Activated naive CD8-positive, alpha-beta T cell treated with anti-CD3 and anti-CD28 coated beads, Interleukin-2, amount 50 U/mL, for 24 hours (primary cell): Measurements from ENCODE around the gene KIF2C.
"Not testable (repeated sequence)": the region's sequence is repeated elsewhere in the genome, so short reads cannot be mapped to it uniquely, and the experiment has no call there.

Experiments
- ATAC-seq: fragments of 150-1000 bp; cut with Tn5 transposase; one replicate; pipeline ENCODE4 v1.10.0; 2021
- DNase-seq: peaks from one replicate; pipeline ENCODE4 v3.0.0; 2021
- H3K27ac Mint-ChIP-seq: one replicate; pipeline ENCODE4 v1.8.0; 2021; ENCODE audit warnings: mild to moderate bottlenecking, mixed read lengths
- H3K27me3 Mint-ChIP-seq: one replicate; pipeline ENCODE4 v1.8.0; 2021; ENCODE audit warnings: mixed read lengths
- H3K36me3 Mint-ChIP-seq: one replicate; pipeline ENCODE4 v1.8.0; 2021; ENCODE audit warnings: low read depth, mixed read lengths
- H3K4me1 Mint-ChIP-seq: one replicate; pipeline ENCODE4 v1.8.0; 2021; ENCODE audit warnings: mixed read lengths
- H3K4me3 Mint-ChIP-seq: one replicate; pipeline ENCODE4 v1.8.0; 2021; ENCODE audit warnings: mild to moderate bottlenecking, moderate library complexity, mixed read lengths
- H3K9me3 Mint-ChIP-seq: one replicate; pipeline ENCODE4 v1.8.0; 2021; ENCODE audit warnings: mixed read lengths

KIF2C gene

DNA sequence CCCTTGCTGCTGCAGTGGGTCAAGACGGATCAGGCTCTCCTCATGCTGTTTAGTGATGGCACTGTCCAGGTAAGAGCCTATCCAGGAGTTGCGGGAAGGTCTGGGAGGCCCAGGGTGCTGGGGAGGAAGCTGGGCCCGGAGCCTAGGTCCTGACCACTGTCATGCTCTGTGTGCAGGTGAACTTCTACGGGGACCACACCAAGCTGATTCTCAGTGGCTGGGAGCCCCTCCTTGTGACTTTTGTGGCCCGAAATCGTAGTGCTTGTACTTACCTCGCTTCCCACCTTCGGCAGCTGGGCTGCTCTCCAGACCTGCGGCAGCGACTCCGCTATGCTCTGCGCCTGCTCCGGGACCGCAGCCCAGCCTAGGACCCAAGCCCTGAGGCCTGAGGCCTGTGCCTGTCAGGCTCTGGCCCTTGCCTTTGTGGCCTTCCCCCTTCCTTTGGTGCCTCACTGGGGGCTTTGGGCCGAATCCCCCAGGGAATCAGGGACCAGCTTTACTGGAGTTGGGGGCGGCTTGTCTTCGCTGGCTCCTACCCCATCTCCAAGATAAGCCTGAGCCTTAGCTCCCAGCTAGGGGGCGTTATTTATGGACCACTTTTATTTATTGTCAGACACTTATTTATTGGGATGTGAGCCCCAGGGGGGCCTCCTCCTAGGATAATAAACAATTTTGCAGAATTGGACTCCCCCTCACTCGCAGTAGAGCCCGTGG lies 65.8 kb downstream of the KIF2C start:
- Mint-ChIP-seq H3K4me1 (peaks cover 83% of the 10 kb centered on the region), H3K36me3 (peaks cover 52% of the 10 kb centered on the region), H3K27me3 (no peaks in the 10 kb centered on the region), H3K27ac (peak overlapping the region; percentile 93), H3K4me3 (peak overlapping the region; percentile 94), H3K9me3 (no peaks in the 10 kb centered on the region)
- DNase-seq (no peak), ATAC-seq (no peak)

DNA sequence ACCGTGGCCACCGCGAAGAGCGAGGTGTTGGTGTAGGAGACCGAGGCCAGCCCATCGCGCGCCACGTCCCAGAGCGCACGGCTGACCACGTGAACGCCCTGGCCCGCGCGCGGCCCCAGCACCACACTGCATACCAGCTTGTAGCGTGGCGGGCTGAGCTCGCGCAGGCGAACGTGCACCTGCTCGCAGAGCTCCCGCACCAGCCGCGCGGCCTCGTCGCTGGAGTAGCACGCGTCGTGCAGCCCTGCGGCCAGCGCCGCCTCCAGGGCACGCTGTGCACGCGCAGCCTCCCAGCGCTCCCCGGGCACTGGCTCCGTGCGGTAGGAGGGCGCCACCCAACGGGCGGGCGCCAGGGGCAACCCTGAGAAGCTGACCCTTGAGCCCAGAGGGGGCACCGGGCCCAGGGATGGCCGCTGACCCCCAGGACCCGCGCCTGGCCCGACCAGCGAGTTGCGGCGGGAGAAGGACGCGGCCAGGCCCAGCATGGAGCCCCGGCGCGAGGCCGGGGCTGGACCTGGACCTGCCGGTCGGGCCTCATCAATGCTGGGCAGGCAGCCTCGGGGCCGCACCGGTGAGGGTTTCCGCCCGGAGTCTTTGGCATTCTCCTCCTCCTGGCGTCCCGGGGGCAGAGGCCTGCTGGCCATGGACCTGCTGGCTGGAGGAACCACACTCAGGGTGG lies 66.5 kb downstream of the KIF2C start:
- H3K27ac Mint-ChIP-seq: peak overlapping the region; percentile 100
- H3K36me3 Mint-ChIP-seq: peaks cover 50% of the 10 kb centered on the region
- no peaks in the 10 kb centered on the region for H3K27me3 Mint-ChIP-seq
- peaks cover 87% of the 10 kb centered on the region for H3K4me1 Mint-ChIP-seq
- ATAC-seq (no peak), DNase-seq (no peak)
- H3K9me3 Mint-ChIP-seq: no peaks in the 10 kb centered on the region
- H3K4me3 Mint-ChIP-seq: peak overlapping the region; percentile 82

DNA sequence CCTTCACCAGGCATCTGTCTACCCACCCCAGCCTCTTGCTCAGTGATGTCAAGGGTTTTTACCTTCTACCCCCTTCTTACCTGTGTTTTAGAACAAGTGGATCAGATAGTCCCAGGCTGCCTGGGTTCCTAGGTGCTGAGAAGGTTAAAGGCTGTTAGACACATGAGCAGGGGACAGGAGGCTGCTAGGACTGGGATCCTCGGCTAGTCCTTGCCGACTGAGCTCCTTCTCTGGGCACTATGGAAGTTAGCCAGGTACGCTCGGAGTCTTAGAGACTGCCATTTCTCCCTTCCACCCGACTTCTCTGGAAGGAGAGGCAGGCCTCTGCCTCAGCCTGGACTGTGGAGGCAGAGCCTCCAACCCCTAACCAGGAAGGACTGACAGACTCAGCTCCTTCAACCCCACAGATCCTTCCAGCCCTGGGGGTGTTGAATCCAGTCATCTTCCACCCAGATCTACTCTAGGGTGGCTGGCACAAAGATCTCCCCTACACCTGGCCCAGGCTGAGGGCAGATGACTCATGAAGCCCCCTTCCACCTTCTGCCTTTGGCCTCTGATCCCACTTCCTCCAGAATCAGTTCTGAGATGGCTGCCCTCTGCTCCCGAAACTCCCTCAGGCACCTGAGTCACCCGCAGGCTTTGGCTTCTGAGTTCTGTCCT lies 67.2 kb downstream of the KIF2C start, which contains the start of gene DYNLT4:
TSS of gene DYNLT4 (minus strand) at position 648 of the 660 bp plus-strand sequence. CDS start 683 bp downstream, outside the sequence.
- Mint-ChIP-seq H3K36me3 (peaks cover 52% of the 10 kb centered on the region), H3K27me3 (no peaks in the 10 kb centered on the region), H3K4me1 (peaks cover 92% of the 10 kb centered on the region), H3K27ac (peak within 1 kb of the TSS; percentile 100), H3K9me3 (no peaks in the 10 kb centered on the region), H3K4me3 (peak within 1 kb of the TSS; percentile 82)
- DNase-seq (no peak), ATAC-seq (peak; percentile 12)

DNA sequence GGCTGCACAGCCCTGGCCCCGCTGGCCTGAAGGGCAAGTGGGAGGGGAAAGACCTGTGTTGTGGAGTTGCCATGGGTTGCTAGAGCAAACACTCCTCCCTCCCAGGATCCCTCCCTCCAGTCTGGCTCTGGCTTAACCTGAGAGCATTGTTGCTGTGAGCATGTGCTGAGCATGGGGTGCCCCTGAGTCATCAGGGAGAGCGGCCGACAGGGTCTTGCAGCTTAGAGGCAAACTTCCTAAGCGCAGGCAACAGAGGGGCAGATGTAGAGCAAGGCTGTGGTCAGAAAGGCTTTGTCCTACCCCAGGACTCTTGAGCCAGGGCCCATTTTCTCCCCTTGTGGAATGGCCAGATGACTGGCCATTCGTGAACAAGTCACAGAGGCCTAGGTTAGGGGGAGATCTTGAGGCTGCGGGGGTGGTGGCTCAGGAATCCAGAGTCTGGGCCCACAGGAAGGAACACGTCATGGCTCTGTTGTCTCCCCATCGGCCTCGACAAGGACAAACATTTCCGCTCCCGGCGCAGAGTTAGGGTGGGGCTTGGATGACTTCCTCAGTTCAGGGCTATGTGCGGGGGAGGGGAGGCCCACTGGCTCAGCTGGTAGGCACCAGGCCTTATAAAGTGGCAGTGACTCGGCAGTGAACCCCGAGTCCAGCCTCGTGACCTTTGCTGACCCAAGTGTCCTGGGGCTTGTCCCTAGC lies 67.9 kb downstream of the KIF2C start:
- Mint-ChIP-seq H3K27ac (peak overlapping the region; percentile 100), H3K36me3 (peaks cover 45% of the 10 kb centered on the region)
- DNase-seq: peak; percentile 92

DNA sequence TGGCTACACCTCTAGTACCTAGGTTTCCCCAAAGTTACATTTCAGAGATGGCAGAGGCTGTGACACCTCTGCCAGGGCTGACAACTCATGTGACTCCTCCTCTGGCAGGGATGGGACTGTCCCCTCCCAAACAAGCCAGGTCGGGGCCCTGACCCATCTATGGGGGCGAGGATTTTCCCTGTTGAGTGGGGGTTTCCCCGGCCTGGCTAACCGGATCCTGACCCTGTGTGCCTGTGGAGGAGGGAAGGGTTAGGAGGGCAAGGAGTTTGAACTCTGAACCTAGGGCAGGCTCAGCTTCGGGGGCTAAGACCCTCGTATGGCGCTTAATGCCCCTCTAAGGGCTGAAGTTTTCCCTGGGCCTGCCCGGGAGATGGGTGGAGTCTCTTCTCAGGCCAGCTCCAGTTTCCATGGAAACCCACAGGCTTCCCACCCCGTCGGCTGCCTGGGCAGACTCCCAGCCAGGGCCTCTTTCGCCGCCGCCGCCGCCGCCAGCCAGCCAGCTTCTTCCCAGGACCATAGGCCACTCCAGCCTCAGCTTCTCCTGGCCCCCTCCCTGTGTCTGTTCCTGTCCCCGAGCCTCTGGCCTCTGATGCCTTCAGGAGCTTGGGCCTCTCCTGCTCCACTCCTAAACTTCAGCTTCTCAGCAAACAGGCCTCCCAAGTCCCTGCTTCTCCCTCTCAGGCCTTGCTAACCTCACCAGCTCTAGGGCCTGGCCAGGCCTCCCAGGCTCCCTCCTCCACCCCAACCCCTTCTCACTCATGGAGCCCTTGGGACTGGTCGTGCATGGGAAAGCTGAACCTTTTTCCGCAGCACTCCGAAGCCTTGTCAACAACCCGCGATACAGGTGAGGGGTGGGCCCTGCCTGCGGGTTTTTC lies 68.7 kb downstream of the KIF2C start, which contains the start of gene BTBD19:
TSS of gene BTBD19 (plus strand) at position 461 of the 875 bp plus-strand sequence. CDS start at position 759, 298 bp downstream.
- Mint-ChIP-seq H3K4me1 (peaks cover 91% of the 10 kb centered on the region), H3K27me3 (no peaks in the 10 kb centered on the region), H3K36me3 (peaks cover 37% of the 10 kb centered on the region), H3K27ac (peak within 1 kb of the TSS; percentile 100), H3K4me3 (peak within 1 kb of the TSS; percentile 82), H3K9me3 (no peaks in the 10 kb centered on the region)
- ATAC-seq (peak; percentile 53), DNase-seq (peak; percentile 86)

More for the DNA sequence above, 67.9 kb downstream of the KIF2C start:
- Mint-ChIP-seq H3K27me3 (no peaks in the 10 kb centered on the region), H3K9me3 (no peaks in the 10 kb centered on the region), H3K4me1 (peaks cover 93% of the 10 kb centered on the region), H3K4me3 (peak overlapping the region; percentile 82)
- ATAC-seq: peak; percentile 65

DNA sequence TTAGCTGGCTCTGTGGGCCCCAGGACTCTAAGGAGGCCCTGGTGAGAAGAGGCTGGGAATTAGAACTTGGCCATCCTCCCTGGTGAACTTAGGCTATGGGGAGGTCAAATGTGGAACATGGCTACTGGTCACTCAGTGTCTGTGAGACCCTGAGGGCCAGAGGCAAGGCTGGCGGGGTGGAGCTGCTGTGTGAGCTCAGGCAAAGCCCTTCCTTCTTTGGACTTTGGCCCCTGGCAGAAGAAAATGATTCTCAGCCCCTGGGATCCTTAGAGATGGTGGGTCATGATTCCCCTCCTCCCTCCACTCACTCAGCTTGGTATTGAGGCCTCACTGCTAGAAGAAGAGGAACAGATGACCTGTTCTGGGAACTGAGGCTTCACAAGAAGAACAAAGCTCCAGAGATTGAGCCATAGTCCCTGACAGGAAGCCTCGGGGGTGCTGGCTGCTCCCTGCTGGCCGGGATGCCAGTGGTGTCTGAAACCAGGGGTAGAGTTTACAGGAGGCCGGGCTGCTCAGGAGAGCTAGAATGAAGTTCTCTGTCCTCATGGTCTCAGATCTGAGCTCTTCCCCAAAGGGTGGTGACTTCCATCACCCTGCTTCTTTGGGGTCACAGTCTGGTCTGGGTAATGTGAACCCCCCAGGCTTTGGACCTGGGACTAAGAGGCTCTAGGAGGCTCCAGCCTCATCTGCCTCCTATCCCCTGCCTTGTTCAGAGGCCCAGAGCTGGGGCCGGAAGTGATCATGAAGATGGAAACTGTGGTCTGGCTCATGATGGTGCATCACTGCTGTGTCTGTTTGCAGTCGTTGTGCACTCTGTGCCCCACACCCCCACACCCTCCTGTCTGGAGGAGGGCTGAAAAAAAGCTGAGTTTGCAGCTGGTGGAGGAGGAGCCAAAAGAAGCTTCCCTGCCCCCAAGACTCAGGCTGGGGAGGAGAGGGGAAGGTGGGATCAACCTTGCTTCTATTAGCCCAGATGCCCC lies 69.6 kb downstream of the KIF2C start:
- Mint-ChIP-seq H3K27me3 (no peaks in the 10 kb centered on the region), H3K27ac (peak overlapping the region; percentile 100), H3K4me3 (peak overlapping the region; percentile 82), H3K4me1 (peaks cover 89% of the 10 kb centered on the region), H3K9me3 (no peaks in the 10 kb centered on the region), H3K36me3 (peaks cover 34% of the 10 kb centered on the region)
- ATAC-seq: peak; percentile 51
- DNase-seq: peak; percentile 86

DNA sequence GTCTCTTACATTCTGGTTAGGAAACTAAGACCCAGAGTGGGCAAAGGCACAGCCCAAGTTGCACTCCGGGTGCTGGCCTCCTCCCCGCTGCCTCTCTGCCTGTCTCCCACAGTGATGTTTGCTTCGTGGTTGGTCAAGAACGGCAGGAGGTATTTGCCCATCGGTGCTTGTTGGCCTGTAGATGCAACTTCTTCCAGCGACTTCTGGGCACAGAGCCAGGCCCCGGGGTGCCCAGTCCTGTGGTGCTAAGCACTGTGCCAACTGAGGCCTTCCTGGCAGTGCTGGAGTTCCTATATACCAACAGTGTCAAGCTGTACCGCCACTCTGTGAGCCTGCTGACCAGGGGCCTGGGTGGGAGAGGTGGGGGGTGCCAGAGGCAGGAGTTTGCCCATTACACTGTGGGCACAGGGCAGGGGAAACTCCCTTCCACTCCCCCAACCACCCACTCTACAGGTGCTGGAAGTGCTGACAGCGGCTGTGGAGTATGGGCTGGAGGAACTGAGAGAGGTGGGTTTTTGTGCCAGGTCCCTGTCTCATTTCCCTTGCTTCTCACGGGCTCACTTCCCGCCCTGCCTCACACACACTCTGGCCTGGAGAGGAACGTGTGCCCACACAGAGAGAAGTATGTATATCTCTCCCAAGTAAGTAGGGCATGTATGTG lies 70.6 kb downstream of the KIF2C start:
- DNase-seq (peak; percentile 50), ATAC-seq (no peak)
- peak overlapping the region; percentile 100 for H3K27ac Mint-ChIP-seq
- no peaks in the 10 kb centered on the region for H3K27me3 Mint-ChIP-seq
- H3K36me3 Mint-ChIP-seq: peaks cover 33% of the 10 kb centered on the region
- peak overlapping the region; percentile 82 for H3K4me3 Mint-ChIP-seq
- peaks cover 89% of the 10 kb centered on the region for H3K4me1 Mint-ChIP-seq
- no peaks in the 10 kb centered on the region for H3K9me3 Mint-ChIP-seq

DNA sequence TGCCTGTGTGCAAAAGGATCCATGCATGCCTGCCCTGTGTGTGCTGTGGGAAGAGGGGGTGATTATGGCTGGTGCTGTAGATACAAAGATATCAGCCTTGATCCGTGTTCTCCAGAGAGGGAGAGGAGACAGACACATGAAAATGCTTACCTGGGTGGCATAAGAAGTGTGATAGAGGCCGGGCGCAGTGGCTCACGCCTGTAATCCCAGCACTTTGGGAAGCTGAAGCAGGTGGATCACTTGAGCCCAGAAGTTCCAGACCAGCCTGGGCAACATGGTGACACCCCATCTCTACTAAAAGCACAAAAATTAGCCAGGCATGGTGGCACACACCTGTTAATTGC lies 71.1 kb downstream of the KIF2C start:
- H3K27me3 Mint-ChIP-seq, DNase-seq, ATAC-seq, H3K9me3 Mint-ChIP-seq: not testable (repeated sequence)
- H3K27ac Mint-ChIP-seq: peak overlapping the region; percentile 100
- peaks cover 35% of the 10 kb centered on the region for H3K36me3 Mint-ChIP-seq
- peak overlapping the region; percentile 82 for H3K4me3 Mint-ChIP-seq
- H3K4me1 Mint-ChIP-seq: peaks cover 89% of the 10 kb centered on the region

DNA sequence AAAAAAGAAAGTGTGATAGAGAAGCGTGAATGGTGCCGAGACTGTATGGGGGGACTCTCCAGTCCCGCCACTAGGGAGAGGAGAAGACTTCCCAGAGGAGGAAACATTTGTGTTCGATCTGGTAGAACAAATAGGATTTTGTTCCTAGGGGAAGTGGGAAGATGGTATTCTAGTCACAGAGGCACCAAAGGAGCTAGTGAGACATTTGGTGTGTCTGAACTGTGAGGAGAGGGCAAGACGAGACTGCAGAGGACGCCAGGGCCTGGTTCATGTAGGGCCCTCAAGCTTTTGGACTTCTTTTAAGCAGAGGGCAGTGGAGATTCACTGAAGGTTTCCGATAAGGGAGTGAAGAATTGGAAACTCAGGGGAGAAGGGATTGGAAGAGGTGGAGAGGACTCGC lies 71.6 kb downstream of the KIF2C start:
- ATAC-seq: no peak
- DNase-seq: no peak
- H3K9me3 Mint-ChIP-seq: no peaks in the 10 kb centered on the region
- H3K27ac Mint-ChIP-seq: peak overlapping the region; percentile 100
- H3K27me3 Mint-ChIP-seq: no peaks in the 10 kb centered on the region
- H3K4me1 Mint-ChIP-seq: peaks cover 87% of the 10 kb centered on the region
- peaks cover 36% of the 10 kb centered on the region for H3K36me3 Mint-ChIP-seq
- H3K4me3 Mint-ChIP-seq: peak overlapping the region; percentile 82

DNA sequence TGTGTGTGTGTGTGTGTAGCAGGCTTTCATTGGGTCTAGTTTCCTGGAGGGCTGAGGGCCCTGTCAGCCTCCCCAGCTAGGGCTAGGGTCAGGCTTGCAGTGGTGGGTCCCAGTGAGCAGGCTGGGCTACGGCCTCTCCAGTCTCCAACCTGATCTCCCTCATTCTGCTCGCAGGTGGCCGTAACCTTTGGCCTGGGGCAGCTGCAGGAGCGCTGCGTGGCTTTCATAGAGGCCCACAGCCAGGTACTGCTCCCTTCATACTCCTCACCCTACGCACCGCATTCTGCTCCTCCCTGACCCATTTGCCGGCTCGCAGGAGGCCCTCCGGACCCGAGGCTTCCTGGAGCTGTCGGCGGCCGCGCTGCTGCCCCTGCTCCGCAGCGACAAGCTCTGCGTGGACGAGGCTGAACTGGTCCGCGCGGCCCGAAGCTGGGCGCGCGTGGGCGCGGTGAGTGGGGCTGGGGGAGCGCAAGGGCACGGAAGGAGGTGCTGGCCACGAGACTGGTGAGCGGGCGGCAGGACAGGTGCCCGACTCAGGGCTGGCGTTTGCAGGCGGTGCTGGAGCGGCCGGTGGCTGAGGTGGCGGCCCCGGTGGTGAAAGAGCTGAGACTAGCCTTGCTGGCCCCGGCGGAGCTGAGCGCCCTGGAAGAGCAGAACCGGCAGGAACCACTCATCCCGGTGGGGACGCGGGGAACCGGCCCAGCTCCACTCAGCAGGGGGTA lies 73.3 kb downstream of the KIF2C start:
- peaks cover 79% of the 10 kb centered on the region for H3K4me1 Mint-ChIP-seq
- DNase-seq (no peak), ATAC-seq (no peak)
- H3K36me3 Mint-ChIP-seq: peaks cover 34% of the 10 kb centered on the region
- H3K27ac Mint-ChIP-seq: no peak overlapping the region
- H3K4me3 Mint-ChIP-seq: no peak overlapping the region
- no peaks in the 10 kb centered on the region for H3K9me3 Mint-ChIP-seq
- H3K27me3 Mint-ChIP-seq: no peaks in the 10 kb centered on the region

DNA sequence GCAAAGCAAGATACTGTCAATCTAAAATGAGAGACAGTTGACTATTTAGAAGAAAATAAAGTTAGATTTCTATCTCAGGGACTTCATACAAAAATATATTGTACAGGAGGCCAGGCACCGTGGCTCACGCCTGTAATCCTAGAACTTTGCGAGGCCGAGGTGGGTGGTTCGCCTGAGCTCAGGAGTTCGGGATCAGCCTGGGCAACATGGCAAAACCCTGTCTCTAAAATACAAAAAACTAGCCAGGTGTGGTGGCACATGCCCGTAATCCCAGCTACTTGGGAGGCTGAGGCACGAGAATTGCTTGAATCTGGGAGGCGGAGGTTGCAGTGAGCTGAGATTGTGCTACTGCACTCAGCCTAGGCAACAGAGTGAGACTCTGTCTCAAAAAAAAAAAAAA lies 76.3 kb downstream of the KIF2C start:
- not testable (repeated sequence) for ATAC-seq, H3K27me3 Mint-ChIP-seq, H3K27ac Mint-ChIP-seq, DNase-seq, H3K9me3 Mint-ChIP-seq
- H3K36me3 Mint-ChIP-seq: peaks cover 26% of the 10 kb centered on the region
- peak overlapping the region; percentile 27 for H3K4me3 Mint-ChIP-seq
- peaks cover 76% of the 10 kb centered on the region for H3K4me1 Mint-ChIP-seq

DNA sequence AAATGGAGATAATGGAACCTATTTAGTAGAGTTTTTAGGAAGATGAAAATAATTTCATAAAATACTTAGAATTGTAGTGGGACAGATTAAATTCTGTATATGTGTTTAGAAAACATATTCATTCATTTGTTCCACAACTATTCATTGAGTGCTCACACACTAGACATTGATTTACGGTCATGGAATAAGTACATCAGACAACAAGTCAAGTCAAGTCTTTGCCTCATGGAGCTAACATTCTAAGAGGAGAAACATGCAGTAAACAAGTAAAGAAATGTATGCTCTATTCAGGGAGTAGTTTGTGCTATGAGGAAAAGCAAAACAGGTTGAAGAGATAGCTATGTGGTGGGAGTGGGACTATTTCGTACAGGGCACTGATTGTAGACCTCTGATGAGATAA lies 77.7 kb downstream of the KIF2C start:
- DNase-seq: no peak
- no peak for ATAC-seq
- Mint-ChIP-seq H3K27me3 (no peaks in the 10 kb centered on the region), H3K36me3 (peaks cover 21% of the 10 kb centered on the region), H3K9me3 (no peaks in the 10 kb centered on the region), H3K4me1 (peaks cover 63% of the 10 kb centered on the region), H3K4me3 (peak overlapping the region; percentile 37), H3K27ac (peak overlapping the region; percentile 57)
